Measurements from ENCODE around the gene COPB2.
"Not testable (repeated sequence)": the region's sequence is repeated elsewhere in the genome, so short reads cannot be mapped to it uniquely, and the experiment has no call there.

The COPB2 gene

DNA sequence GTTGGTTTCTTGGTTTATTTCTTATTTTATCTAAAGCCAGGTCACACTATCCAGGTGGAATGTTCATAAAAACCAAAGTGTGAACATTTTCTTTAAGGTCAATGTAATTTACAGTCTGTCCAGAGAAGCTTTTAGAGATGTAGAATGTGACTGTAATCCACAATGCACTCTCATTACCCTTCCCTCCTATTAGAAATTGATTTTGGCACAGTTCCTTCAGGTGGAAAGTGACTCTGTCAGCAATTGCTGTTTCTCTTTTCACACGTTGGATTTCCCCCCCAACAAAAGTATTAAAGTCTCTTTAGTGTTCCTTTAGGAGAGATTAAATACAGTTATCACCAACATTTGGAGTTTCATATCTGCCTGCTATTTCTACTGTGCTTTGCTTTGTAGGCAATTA lies 31.6 kb upstream of the COPB2 start:
- Histone ChIP-seq H3K4me3 (ENCODE audit: low read depth in 1 of 5, low read length in 5 of 5) (no peak overlapping the region), H3K4me1 (ENCODE audit: control insufficient read depth in 5 of 5, insufficient read depth in 5 of 5, low read length in 5 of 5) (no peaks in the 10 kb centered on the region), H3K36me3 (ENCODE audit: control insufficient read depth in 5 of 5, insufficient read depth in 5 of 5, low read length in 5 of 5) (peaks cover 0 to 27% (median 7%) of the 10 kb centered on the region in 5 donors)

DNA sequence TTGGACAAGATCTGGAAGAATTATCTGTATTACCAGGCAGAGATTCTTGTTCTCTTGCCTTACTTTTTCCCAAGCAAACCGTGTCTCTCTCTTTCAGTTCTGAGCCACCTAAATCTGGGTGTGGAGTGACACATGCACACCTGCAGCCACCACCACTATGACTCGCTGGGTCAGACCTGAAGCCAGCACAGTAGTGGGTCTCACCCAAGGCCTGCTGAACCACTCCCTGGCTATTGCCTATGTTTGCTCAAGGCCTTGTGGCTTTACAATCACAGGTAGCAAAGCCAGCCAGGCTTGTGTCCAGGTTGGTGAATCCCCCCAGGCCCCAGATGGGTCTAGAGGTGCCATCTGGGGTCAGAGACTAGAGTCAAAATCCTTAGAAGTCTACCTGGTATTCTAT lies 28.7 kb upstream of the COPB2 start:
- H3K4me3 ChIP-seq (ENCODE audit: low read depth in 1 of 5, low read length in 5 of 5) = no peak overlapping the region
- H3K27ac ChIP-seq (ENCODE audit: low read depth, low read length) = no peak overlapping the region
- no peaks in the 10 kb centered on the region for H3K4me1 ChIP-seq (ENCODE audit: control insufficient read depth in 5 of 5, insufficient read depth in 5 of 5, low read length in 5 of 5)
- H3K36me3 ChIP-seq (ENCODE audit: control insufficient read depth in 5 of 5, insufficient read depth in 5 of 5, low read length in 5 of 5) = peaks cover 0 to 12% (median 1%) of the 10 kb centered on the region in 5 donors
- H3K27me3 ChIP-seq (ENCODE audit: control insufficient read depth in 5 of 5, insufficient read depth in 4 of 5, low read length in 5 of 5) = no peaks in the 10 kb centered on the region
- H3K9ac ChIP-seq (ENCODE audit: low read length in 5 of 5) = no peak overlapping the region
- H3K9me3 ChIP-seq (ENCODE audit: control insufficient read depth in 5 of 5, low read length in 5 of 5) = peaks cover 0 to 24% (median 22%) of the 10 kb centered on the region in 5 donors

More for the DNA sequence above, 31.6 kb upstream of the COPB2 start:
- H3K27me3 ChIP-seq (ENCODE audit: control insufficient read depth in 5 of 5, insufficient read depth in 4 of 5, low read length in 5 of 5) = no peaks in the 10 kb centered on the region
- H3K27ac ChIP-seq (ENCODE audit: low read depth, low read length) = no peak overlapping the region
- no peak overlapping the region for H3K9ac ChIP-seq (ENCODE audit: low read length in 5 of 5)
- H3K9me3 ChIP-seq (ENCODE audit: control insufficient read depth in 5 of 5, low read length in 5 of 5) = peaks cover 0 to 6% (median under 1%) of the 10 kb centered on the region in 5 donors

DNA sequence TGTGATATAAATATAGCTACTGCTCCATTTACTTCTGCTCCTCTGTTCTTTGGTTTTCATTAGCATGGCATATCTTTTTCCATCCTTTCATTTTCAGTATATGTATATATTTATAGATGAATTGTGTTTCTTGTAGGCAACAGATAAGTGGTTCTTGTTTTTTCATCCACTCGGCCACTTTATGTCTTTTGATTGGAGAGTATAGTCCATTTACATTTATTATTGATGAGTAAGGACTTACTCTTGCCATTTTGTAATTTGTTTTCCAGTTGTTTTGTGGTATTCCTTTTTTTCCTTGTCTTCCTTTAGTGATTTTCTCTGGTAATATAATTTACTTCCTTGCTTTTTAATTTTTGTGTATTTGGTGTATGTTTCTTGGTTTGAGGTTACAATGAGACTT lies 26.8 kb upstream of the COPB2 start:
- Histone ChIP-seq H3K4me3 (ENCODE audit: low read depth in 1 of 5, low read length in 5 of 5) (no peak overlapping the region), H3K9ac (ENCODE audit: low read length in 5 of 5) (no peak overlapping the region), H3K36me3 (ENCODE audit: control insufficient read depth in 5 of 5, insufficient read depth in 5 of 5, low read length in 5 of 5) (peaks cover 0 to under 1% (median 0%) of the 10 kb centered on the region in 5 donors), H3K9me3 (ENCODE audit: control insufficient read depth in 5 of 5, low read length in 5 of 5) (peaks cover 0 to 34% (median 29%) of the 10 kb centered on the region in 5 donors), H3K27me3 (ENCODE audit: control insufficient read depth in 5 of 5, insufficient read depth in 4 of 5, low read length in 5 of 5) (no peaks in the 10 kb centered on the region), H3K4me1 (ENCODE audit: control insufficient read depth in 5 of 5, insufficient read depth in 5 of 5, low read length in 5 of 5) (no peaks in the 10 kb centered on the region), H3K27ac (ENCODE audit: low read depth, low read length) (no peak overlapping the region)

DNA sequence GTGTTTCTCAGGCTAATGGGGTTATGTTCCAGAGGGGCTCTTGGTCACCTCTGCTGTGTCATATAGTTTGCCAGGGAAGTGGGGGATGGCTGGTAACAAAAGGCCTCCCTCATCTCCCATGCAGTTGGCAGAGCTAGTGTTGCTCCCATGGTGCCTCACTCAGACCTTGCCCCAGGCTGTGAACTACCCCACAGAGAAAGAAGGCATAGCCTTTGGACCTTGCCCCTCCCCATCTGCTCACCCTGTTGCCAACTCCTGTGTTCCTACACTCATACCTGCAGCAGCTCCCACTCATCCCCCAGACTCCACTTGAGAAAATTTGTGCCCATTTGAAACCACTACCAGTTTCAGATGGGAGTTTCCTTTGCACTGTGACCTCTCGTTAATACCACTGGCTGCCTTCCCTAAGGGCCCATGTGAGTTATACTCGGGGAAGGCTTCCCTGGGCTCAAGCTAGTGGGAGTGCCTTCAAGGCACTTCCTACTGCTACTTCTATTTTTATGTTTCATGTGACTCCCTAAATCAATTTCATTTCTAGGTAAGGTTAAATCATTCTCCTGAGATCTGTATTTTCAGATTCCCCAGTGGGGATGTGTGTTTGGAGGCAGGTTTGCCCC lies 25.3 kb upstream of the COPB2 start:
- Histone ChIP-seq H3K4me1 (ENCODE audit: control insufficient read depth in 5 of 5, insufficient read depth in 5 of 5, low read length in 5 of 5) (no peaks in the 10 kb centered on the region), H3K27ac (ENCODE audit: low read depth, low read length) (no peak overlapping the region), H3K9me3 (ENCODE audit: control insufficient read depth in 5 of 5, low read length in 5 of 5) (peaks cover 0 to 39% (median 29%) of the 10 kb centered on the region in 5 donors)

DNA sequence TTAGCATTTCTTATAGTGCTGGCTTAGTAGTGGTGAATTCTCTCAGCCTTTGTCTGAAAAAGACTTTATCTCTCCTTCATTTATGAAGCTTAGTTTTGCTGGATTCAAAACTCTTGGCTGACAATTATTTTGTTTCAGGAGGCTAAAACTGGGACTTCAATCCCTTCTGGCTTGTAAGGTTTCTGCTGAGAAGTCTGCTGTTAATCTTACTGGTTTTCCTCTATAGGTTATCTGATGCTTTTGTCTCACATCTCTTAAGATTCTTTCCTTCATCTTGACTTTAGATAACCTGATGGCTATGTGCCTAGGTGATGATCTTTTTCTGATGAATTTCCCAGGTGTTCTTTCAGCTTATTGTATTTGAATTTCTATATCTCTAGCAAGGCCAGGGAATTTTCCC lies 23.4 kb upstream of the COPB2 start:
- peaks cover 0 to 42% (median 29%) of the 10 kb centered on the region in 5 donors for H3K9me3 ChIP-seq (ENCODE audit: control insufficient read depth in 5 of 5, low read length in 5 of 5)
- not testable (repeated sequence) for H3K4me1 ChIP-seq (ENCODE audit: control insufficient read depth in 5 of 5, insufficient read depth in 5 of 5, low read length in 5 of 5); H3K9ac ChIP-seq (ENCODE audit: low read length in 5 of 5); H3K4me3 ChIP-seq (ENCODE audit: low read depth in 1 of 5, low read length in 5 of 5); H3K36me3 ChIP-seq (ENCODE audit: control insufficient read depth in 5 of 5, insufficient read depth in 5 of 5, low read length in 5 of 5); H3K27ac ChIP-seq (ENCODE audit: low read depth, low read length); H3K27me3 ChIP-seq (ENCODE audit: control insufficient read depth in 5 of 5, insufficient read depth in 4 of 5, low read length in 5 of 5)

More for the DNA sequence above, 25.3 kb upstream of the COPB2 start:
- H3K4me3 ChIP-seq (ENCODE audit: low read depth in 1 of 5, low read length in 5 of 5) = no peak overlapping the region
- no peaks in the 10 kb centered on the region for H3K36me3 ChIP-seq (ENCODE audit: control insufficient read depth in 5 of 5, insufficient read depth in 5 of 5, low read length in 5 of 5)
- H3K27me3 ChIP-seq (ENCODE audit: control insufficient read depth in 5 of 5, insufficient read depth in 4 of 5, low read length in 5 of 5) = no peaks in the 10 kb centered on the region
- H3K9ac ChIP-seq (ENCODE audit: low read length in 5 of 5) = no peak overlapping the region

DNA sequence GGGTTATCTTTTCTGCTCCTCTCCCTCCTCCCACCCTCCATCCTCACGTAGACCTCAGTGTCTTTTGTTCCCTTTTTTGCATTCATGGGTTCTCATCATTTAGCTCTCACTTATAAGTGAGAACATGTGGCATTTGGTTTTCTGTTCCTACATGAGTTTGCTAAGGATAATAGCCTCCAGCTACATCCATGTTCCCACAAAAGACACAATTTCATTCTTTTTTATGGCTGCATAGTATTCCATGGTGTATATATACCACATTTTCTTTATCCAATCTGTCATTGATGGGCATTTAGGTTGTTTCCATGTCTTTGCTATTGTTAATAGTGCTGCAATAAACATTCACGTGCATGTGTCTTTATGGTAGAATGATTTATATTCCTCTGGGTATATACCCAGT lies 11.7 kb upstream of the COPB2 start:
- not testable (repeated sequence) for H3K27ac ChIP-seq (ENCODE audit: low read depth, low read length); H3K9ac ChIP-seq (ENCODE audit: low read length in 5 of 5); H3K27me3 ChIP-seq (ENCODE audit: control insufficient read depth in 5 of 5, insufficient read depth in 4 of 5, low read length in 5 of 5); H3K4me1 ChIP-seq (ENCODE audit: control insufficient read depth in 5 of 5, insufficient read depth in 5 of 5, low read length in 5 of 5); H3K4me3 ChIP-seq (ENCODE audit: low read depth in 1 of 5, low read length in 5 of 5); H3K36me3 ChIP-seq (ENCODE audit: control insufficient read depth in 5 of 5, insufficient read depth in 5 of 5, low read length in 5 of 5)
- H3K9me3 ChIP-seq (ENCODE audit: control insufficient read depth in 5 of 5, low read length in 5 of 5) = peaks cover 0 to 24% (median 6%) of the 10 kb centered on the region in 5 donors

DNA sequence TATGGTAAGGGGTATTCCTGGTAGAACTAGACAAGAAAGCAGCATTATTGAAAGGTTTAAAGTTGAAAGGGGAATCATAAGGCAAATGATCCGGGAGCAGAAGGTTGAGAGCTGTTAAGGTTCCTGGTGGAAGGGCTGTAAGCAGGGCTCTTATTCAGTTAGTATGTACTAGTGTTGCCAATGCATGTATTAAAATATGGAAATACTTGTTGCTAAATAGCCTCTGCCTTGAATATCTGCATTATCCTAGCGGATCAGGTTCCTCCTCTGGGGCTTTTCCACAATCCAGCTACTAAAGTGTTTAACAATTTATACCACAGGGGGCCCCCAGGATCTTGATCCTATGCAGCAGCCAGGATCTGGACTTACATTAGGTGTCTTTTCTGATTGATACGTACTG lies 7.3 kb upstream of the COPB2 start:
- Histone ChIP-seq H3K9me3 (ENCODE audit: control insufficient read depth in 5 of 5, low read length in 5 of 5) (peaks cover 0 to 6% (median 0%) of the 10 kb centered on the region in 5 donors), H3K4me3 (ENCODE audit: low read depth in 1 of 5, low read length in 5 of 5) (no peak overlapping the region), H3K27me3 (ENCODE audit: control insufficient read depth in 5 of 5, insufficient read depth in 4 of 5, low read length in 5 of 5) (no peaks in the 10 kb centered on the region), H3K36me3 (ENCODE audit: control insufficient read depth in 5 of 5, insufficient read depth in 5 of 5, low read length in 5 of 5) (no peaks in the 10 kb centered on the region), H3K9ac (ENCODE audit: low read length in 5 of 5) (no peak overlapping the region), H3K4me1 (ENCODE audit: control insufficient read depth in 5 of 5, insufficient read depth in 5 of 5, low read length in 5 of 5) (no peaks in the 10 kb centered on the region), H3K27ac (ENCODE audit: low read depth, low read length) (no peak overlapping the region)

DNA sequence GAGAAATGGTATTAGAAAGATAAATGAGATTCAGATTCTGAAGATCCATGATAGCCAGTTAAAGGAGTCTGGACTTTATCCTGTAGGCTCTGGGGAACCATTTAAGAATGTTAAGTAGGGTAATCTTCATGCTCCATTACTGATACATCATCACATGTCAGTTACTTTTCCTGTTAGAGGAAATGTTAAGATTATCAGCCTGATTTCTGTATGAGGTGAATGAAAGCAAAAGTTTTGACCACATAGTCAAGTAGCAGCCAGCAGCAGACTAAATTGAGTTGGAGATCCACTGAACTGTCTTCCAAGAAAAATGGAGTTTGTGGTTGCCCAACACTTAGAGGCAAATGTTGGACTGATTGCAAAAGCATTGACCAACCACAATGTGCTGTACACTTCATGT lies 4.7 kb upstream of the COPB2 start:
- Histone ChIP-seq H3K36me3 (ENCODE audit: control insufficient read depth in 5 of 5, insufficient read depth in 5 of 5, low read length in 5 of 5) (no peaks in the 10 kb centered on the region), H3K4me3 (ENCODE audit: low read depth in 1 of 5, low read length in 5 of 5) (no peak overlapping the region), H3K27ac (ENCODE audit: low read depth, low read length) (no peak overlapping the region), H3K27me3 (ENCODE audit: control insufficient read depth in 5 of 5, insufficient read depth in 4 of 5, low read length in 5 of 5) (no peaks in the 10 kb centered on the region), H3K4me1 (ENCODE audit: control insufficient read depth in 5 of 5, insufficient read depth in 5 of 5, low read length in 5 of 5) (peaks cover 0 to 9% (median 7%) of the 10 kb centered on the region in 5 donors), H3K9me3 (ENCODE audit: control insufficient read depth in 5 of 5, low read length in 5 of 5) (no peaks in the 10 kb centered on the region), H3K9ac (ENCODE audit: low read length in 5 of 5) (no peak overlapping the region)

DNA sequence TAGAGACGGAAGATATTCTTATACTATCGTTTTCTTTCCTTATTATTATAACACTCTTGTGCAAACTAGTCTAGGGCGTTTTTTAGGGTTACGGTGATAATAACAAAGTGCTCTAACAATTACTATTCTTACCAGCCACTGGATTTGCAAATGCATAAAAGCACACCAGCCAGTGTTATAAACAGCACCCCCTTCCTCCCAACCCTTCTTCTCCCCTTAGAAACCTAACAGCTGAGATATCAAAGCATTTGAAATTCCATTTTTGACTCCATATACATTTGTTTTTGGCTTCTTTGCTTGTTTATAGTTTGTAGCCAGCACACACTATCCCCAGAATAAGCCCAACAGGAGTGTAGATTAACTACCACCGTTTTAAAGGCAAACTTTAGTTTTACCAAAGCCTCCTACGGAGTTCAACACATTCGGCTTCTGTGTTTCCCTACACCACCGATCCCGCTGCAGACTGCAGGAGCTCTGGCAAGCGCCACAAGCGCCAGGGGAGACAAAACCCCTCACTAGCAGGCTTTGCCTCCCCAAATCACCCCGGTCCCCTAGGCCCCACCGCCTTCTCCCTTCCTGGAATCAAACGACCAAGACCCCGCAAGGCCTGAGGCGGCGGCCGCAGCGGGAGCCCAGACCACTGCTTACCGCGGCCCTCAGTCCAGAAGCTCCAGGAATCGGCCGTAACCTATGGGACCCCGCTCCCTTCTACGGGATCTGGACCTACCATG lies 461 bp downstream of the COPB2 start:
- Histone ChIP-seq H3K36me3 (ENCODE audit: control insufficient read depth in 5 of 5, insufficient read depth in 5 of 5, low read length in 5 of 5) (peaks cover 0 to 3% (median 0%) of the 10 kb centered on the region in 5 donors), H3K27me3 (ENCODE audit: control insufficient read depth in 5 of 5, insufficient read depth in 4 of 5, low read length in 5 of 5) (no peaks in the 10 kb centered on the region), H3K4me3 (ENCODE audit: low read depth in 1 of 5, low read length in 5 of 5) (peak overlapping the region; percentile 86 to 97 (median 94)), H3K27ac (ENCODE audit: low read depth, low read length) (peak overlapping the region; percentile 98), H3K9me3 (ENCODE audit: control insufficient read depth in 5 of 5, low read length in 5 of 5) (no peaks in the 10 kb centered on the region), H3K9ac (ENCODE audit: low read length in 5 of 5) (peak overlapping the region; percentile 98 to 100 (median 100)), H3K4me1 (ENCODE audit: control insufficient read depth in 5 of 5, insufficient read depth in 5 of 5, low read length in 5 of 5) (peaks cover 0 to 37% (median 30%) of the 10 kb centered on the region in 5 donors)

DNA sequence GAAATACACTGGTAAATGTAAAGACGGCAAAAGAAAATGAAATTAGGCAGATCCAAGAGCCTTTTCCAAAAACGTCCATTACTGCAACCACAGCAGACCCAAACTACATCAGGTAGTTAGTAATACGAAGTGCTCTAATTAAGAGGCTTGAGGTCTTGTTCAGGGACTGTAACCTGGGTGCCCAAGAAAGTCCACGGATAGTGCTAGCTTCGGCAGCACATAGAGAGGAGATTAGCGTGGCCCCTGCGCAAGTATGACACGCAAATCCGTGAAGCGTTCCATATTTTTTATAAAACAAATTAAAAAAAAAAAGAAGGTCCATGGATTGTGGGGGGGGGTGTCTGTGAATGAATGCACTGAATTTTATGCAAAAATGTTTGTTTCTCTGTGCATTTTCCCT lies 1.4 kb downstream of the COPB2 start:
- Histone ChIP-seq H3K27ac (ENCODE audit: low read depth, low read length) (no peak overlapping the region), H3K4me1 (ENCODE audit: control insufficient read depth in 5 of 5, insufficient read depth in 5 of 5, low read length in 5 of 5) (peaks cover 0 to 37% (median 30%) of the 10 kb centered on the region in 5 donors), H3K27me3 (ENCODE audit: control insufficient read depth in 5 of 5, insufficient read depth in 4 of 5, low read length in 5 of 5) (no peaks in the 10 kb centered on the region), H3K9ac (ENCODE audit: low read length in 5 of 5) (peak overlapping the region in 2 of 5 donors; percentile 32 to 33), H3K4me3 (ENCODE audit: low read depth in 1 of 5, low read length in 5 of 5) (peak overlapping the region in 4 of 5 donors; percentile 86 to 97 (median 94)), H3K9me3 (ENCODE audit: control insufficient read depth in 5 of 5, low read length in 5 of 5) (no peaks in the 10 kb centered on the region), H3K36me3 (ENCODE audit: control insufficient read depth in 5 of 5, insufficient read depth in 5 of 5, low read length in 5 of 5) (peaks cover 0 to 3% (median 2%) of the 10 kb centered on the region in 5 donors)
